Stomach (tissue), 4 donors: ENCODE results near the gene RANBP17.
"Not testable (repeated sequence)": the region's sequence is repeated elsewhere in the genome, so short reads cannot be mapped to it uniquely, and the experiment has no call there.

Experiments used
- POLR2A ChIP-seq, 4 donors: fragments of 450-650 bp; IDR thresholded peaks; one replicate each; pipeline ENCODE4 v1.6.1; 2016; ENCODE audit warnings: antibody characterized with exemption in 4 of 4, control low read depth in 2 of 4, mild to moderate bottlenecking in 1 of 4, moderate library complexity in 1 of 4
- POLR2AphosphoS5 ChIP-seq, 3 donors: sonication (generic); formaldehyde crosslinking; IDR thresholded peaks; one replicate each; pipeline ENCODE4 v1.6.1; 2016; ENCODE audit warnings: antibody characterized with exemption in 3 of 3
- TF ChIP-seq, protein P1 (sequence below), 7 experiments: fragments of 450-650 bp in 4 of 7; fragments of 200-600 bp in 3 of 7; sonication (generic) in 3 of 7; IDR thresholded peaks; one replicate each; pipeline ENCODE4 v1.5.1; 2016 to 2019; ENCODE audit warnings: antibody characterized with exemption in 7 of 7, control low read depth in 2 of 7, mild to moderate bottlenecking in 1 of 7

DNA sequence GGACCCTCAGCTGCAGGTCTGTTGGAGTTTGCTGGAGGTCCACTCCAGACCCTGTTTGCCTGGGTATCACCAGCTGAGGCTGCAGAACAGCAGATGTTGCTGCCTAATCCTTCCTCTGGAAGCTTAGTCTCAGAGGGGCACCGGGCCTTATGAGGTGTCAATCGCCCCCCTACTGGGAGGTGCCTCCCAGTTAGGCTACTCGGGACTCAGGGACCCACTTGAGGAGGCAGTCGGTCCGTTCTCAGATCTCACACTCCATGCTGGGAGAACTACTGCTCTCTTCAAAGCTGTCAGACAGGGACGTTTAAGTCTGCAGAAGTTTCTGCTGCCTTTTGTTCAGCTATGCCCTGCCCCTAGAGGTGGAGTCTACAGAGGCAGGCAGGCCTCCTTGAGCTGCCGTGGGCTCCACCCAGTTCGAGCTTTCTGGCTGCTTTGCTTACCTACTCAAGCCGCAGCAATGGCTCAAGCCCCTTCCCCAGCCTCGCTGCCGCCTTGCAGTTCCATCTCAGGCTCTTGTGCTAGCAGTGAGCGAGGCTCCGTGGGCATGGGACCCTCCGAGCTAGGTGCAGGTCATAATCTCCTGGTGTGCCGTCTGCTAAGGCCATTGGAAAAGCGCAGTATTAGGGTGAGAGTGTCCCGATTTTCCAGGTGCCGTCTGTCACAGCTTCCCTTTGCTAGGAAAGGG, 73.9 kb downstream of the RANBP17 start:
- TF ChIP-seq, protein P1, sequence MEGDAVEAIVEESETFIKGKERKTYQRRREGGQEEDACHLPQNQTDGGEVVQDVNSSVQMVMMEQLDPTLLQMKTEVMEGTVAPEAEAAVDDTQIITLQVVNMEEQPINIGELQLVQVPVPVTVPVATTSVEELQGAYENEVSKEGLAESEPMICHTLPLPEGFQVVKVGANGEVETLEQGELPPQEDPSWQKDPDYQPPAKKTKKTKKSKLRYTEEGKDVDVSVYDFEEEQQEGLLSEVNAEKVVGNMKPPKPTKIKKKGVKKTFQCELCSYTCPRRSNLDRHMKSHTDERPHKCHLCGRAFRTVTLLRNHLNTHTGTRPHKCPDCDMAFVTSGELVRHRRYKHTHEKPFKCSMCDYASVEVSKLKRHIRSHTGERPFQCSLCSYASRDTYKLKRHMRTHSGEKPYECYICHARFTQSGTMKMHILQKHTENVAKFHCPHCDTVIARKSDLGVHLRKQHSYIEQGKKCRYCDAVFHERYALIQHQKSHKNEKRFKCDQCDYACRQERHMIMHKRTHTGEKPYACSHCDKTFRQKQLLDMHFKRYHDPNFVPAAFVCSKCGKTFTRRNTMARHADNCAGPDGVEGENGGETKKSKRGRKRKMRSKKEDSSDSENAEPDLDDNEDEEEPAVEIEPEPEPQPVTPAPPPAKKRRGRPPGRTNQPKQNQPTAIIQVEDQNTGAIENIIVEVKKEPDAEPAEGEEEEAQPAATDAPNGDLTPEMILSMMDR (IDR thresholded peaks at IDR 0.05), result not testable (repeated sequence)
- not testable (repeated sequence) for TF ChIP-seq POLR2A, POLR2AphosphoS5 (IDR thresholded peaks at IDR 0.05)
